Hypothalamus (tissue), 51 donors: ENCODE measurements around the gene FHAD1.

ENCODE experiments used
- DNase-seq, 51 donors: peaks; one replicate each; lab custom pipeline; 2025; lab: John Stamatoyannopoulos, UW

The FHAD1 gene

DNA sequence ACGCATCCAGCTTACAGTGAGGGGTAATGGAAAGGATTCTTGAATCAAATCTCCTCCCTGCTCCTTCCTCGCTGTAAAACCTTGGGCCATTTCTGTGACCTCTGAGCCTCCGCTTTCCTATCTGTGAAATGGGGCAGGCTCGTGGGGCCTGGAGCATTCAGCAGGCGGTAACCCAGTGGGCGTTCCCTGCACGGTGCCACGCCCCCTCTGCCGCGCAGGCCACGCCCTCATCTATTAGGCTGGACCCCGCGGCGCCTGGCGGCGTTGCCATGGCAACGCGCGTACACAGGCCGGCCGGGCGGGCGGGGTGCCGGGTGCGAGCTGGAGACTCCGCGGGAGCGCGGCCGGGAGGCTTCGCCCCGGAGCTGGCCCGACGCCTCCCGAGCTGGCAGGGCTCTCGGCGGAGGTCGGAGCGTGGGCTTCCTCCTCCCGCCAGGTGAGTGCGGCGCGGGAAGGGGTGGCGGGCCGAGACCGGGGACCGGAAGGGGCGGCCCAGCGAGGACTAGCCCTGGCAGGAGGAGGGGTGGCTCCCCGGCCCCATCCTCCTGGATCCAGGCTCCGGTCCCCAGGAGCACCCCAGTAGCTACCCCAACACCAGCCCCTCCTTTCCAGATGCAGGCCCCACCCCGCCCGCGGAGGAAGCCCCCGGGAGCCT, at the start of gene FHAD1:
FHAD1 (plus strand) TSS at position 264 of the 655 bp plus-strand sequence. CDS start 4,562 bp downstream, outside the sequence.
- peak in 19 of 51 donors; percentile 8 to 63 (median 24) for DNase-seq

DNA sequence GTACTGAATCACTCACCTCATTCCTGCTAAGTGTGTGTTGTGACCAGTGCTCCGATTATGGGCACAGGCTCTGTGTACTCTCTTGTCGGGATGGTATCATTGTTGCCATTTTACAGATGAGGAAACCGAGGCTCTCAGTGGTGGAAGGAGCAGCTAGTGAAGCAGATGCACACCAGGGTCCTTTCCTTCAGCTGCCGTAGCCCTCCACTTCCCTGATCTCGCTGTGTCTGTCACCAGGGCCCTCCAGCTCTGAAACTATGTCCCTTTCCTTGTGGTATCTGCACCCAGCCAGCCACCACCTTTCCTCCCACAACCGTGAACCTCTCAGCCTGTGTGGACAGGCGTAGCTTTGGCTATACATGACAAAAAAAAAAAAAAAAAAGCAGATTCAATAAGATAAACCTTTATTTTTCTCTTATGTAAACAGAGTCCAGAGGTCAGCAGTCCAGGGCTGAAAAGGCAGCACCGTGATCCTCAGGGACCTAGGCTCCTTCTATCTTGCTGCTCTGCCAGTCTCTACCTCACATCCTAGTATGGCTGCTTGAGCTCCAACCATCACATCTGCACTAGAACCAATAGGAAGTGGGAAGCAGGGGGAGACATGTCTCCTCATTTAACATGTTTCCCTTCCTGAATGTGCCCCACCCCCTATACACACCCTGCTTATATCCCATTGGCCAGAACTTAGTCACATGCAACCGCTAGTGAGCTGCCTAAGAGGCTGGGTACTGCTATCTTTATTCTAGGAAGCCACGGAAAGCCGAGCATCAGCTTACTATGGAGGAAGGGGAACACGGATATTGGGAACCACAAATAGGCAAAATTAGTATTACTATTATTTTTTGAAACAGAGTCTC, 49.2 kb upstream of the FHAD1 start:
- no peak for DNase-seq

DNA sequence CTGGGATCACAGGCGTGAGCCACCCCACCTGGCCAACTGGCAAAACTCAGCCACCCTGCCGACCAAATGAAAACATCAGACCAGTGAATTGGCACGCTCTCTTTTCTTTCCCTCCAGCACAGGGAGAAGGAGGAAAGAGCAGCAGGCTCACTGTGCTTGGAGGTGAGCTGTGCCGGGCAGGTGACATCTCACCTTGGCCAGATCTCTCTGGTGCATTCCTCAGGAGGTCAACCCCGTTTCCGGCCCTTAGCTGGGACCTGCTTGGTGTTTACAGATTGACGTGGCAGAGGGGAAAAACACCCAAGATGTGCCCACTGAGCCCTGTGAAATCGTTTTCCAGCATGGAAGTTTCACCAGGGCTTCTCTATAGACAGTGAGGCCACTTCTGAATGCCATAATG, 48.3 kb upstream of the FHAD1 start:
- no peak for DNase-seq

DNA sequence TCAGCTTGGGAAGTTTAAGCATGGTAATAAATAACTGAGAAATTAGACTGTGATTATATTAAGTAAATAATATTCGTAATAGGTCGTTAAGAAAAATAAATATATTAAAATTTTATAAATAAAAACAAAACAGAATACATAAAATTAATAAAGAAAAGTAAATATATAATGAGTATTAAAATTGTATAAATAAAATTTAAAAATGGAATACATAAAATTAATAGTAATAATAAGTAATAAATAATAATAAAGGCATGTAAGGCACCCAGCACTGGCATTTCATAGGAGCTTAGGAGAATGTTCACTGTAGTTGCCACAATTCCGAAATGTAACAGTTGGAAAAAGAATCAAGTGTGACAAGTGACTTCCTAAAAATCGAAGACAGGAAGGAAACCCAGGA, 45.8 kb upstream of the FHAD1 start:
- no peak for DNase-seq

DNA sequence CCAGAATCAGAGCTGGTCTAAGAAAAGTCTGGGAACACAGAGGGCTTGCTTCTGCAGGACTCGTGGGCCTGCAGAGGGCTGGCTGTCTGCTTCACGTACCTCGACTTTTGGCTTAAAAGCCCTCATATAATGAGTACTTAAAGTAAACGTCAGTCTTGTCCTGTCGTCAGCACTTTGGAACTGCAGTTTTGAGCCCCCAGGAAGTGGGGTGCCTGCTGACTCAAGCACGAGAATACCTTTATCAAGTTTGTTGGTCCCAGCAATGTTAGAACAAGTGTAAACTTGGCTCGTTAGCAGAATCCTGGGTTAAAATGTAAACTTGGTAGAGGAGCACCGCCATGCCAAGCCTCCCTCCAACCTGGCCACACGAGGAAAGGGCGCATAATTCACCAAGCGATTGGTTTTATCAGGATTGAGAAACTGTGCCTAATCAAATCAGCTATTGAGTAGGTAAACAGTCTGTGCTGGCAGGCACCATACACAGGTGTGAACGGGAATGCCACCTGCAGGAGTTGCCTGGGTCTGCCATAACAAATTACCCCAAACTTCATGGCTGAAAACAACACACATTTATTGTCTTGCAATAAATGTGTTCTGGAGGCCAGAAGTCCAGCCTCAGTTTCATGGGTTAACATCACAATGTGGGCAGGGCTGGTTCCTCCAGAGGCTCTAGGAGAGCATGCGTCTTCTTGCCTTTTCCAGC, 45.0 kb upstream of the FHAD1 start:
- DNase-seq, result no peak

DNA sequence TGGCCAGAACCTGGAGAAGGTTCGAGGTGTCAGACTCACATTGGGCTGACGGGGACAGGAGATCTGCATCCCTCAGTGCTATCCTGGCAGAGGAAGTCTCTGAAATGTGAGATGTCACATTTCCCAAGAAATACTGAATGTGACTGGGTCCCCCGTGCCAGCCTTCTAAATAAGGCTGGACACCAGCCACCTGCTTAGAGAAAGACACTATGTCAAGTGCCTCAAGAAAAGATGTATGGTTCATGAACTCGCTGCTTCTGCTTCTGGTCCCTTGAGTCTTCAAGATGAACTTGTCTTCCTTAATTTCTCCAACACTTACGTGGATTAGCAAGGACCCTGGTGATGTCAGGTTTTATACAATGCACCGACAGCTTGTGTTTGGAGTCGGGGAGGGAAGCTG, 42.1 kb upstream of the FHAD1 start:
- DNase-seq, result no peak

DNA sequence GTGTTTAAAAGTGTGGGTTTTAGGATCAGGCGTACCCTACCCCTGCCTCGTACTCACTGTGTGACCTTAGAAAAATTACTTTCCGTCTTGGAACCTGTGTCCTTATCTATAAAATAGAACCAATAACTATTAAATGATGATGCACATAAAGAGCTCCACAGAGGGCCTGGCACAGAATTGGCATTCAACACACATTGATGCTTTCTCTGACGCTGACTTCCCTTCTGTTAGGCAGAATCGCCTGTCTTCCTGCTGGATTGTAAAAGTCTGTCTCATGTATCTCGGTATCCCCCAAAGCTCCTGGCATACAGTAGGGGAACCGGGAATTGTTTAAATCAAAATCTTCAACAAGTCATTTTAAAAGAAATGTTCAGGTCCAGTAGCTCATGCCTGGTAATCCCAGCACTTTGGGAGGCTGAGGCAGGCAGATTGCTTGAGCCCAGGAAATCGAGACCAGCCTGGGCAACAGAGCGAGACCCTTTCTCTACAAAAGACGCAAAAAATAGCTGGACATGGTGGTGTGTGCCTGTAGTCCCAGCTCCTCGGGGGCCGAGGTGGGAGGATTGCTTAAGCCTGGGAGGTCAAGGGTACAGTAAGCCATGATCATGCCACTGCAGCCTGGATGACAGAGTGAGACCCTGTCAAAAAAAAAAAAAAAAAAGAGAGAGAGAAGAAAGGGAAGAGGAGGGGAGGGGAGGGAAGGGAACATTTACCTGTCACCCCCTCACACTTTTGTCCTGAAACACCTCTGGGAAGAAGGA, 41.3 kb upstream of the FHAD1 start:
- DNase-seq, result no peak

DNA sequence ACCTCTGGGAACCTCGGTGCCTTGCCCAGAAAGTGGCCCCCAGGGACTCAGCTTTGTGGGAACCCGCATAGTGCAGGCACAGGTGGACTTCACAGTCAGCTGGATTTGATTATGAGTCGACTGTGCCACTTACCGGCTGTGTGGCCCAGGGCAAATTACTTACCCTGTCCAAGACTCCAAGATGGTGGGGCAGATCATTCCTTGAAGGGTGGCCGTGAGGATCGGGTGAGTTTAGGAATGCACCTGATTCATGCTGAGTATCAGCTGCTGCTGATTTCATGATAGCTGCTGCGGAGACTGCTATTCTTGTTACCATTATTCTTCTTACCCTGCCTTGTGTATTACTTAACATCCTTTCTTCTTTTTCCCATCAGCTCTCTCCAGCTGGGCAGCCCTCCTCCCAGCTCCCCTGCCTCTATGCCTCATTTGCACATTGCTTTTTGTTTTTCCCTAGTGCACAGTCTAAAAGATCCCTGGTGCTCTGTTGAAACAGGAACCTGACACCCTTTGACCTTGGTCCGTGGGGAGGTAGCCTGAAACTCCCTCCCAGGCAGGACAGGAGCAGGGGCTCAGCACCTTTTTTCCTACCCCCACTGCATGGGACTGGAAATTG, 40.5 kb upstream of the FHAD1 start:
- no peak for DNase-seq

DNA sequence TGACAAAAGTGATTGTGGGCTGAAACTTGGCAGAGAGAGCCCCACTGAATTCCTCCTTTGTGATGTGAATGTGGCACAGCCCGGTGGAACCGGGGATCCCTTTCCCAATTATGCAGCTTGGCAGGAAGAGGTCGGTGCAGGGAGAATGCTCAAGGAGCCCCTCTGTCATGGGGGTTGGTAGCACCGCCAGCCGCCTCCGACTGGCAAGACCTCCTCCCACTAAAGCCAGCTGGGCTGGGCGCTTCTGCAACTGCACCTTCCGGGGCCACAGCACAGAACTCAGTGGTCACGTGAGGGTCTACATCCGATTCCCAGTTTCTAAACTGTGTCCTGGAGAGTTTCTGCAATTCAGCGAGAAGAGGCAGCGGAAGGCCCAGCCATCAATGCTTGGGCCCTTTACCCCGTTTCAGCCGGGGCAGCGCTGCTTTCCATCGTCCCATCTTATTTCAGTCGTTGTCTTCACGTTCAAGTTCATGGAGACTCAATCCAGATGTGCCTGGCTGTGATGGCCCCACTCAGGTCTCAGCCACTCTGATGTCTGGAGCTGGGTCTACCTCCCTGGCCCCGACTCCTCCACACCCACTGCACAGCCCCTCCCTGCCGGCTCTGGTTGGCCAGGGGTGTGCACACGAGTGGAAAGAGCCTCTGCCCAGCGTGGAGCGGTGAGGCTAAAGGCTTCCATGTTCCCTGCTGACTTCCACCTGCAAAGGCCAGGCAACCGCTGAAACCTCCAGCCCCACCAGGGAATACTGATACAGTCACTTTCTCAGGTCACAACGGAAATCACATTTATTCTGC, 39.8 kb upstream of the FHAD1 start:
- peak in 29 of 51 donors; percentile 10 to 76 (median 41) for DNase-seq

DNA sequence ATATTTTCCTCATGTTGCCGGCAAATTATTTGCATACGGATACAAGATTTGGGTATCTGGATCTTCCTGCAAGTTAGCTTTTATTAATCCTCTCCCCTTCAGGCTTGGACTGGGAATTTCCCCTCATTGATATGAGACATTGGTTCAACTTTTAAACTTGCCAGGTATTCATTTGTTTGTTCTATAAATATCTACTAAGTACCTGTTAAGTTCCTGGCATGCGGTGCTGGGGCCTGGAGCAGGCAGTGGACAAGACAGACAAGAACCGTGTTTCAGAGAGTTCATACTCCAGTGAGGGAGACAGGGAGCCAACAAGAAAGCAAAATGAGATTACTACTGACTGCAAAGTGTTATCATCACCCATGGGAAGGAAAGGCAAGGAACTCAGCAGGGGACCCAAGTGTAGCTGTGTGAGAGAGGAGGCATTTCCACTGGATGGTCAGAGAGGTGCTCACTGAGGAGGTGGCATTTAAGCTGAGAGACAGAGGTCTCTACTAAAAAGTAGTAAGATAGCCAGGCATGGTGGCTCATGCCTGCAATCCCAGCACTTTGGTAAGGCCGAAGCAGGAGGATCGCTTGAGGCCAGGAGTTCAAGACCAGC, 39.1 kb upstream of the FHAD1 start:
- DNase-seq, result no peak

DNA sequence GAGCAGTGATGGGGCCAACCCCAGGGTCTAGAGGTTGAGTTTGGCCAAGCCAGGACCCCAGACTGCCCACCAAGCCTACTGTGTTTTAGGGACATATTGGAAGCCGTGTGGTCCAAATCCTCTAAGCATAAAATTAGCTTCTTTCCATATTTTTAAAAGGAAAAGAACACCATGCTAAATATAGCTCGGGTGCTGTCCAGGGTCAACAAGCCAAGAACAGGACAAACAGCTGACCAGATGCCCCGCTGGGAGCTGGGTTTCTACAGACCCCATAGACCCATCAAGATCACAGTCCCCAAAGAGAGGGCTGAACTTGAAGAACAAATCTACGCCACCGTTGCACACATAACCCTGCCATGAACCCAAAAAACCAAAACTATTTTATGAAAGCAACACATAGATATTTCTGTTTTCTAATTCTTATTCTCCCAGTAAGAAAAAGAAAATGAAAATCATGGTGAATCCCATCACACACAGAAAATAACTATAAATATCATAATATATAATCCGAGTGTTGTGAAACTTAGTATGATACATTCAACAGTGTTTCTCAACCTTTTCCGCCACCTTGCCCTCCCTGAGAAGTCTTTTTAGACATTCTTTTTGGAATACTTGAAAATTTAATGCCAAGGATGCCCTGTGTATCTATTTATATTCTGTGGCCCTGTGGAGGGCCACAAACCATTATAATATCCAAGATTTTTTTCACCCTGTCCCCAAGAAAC, 36.2 kb upstream of the FHAD1 start:
- DNase-seq, result no peak

DNA sequence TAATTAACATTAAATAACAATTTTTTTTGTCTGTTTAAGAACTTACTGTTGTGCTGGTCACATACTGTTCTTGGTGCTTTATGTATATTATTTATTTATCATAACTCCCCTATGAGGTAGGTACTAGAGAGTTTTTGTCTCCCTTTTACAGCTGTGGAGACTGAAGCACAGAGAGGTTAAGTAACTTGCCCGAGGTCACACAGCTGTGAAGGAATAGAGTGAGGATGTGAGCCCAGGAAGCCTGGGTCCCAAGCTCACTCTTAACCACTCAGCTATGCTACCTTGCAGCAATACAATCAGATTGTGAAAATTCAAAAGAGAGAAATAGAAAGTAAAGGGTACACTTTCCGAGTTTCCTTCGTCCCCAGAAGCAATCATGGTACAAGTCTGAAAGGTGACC, 35.6 kb upstream of the FHAD1 start:
- no peak for DNase-seq

DNA sequence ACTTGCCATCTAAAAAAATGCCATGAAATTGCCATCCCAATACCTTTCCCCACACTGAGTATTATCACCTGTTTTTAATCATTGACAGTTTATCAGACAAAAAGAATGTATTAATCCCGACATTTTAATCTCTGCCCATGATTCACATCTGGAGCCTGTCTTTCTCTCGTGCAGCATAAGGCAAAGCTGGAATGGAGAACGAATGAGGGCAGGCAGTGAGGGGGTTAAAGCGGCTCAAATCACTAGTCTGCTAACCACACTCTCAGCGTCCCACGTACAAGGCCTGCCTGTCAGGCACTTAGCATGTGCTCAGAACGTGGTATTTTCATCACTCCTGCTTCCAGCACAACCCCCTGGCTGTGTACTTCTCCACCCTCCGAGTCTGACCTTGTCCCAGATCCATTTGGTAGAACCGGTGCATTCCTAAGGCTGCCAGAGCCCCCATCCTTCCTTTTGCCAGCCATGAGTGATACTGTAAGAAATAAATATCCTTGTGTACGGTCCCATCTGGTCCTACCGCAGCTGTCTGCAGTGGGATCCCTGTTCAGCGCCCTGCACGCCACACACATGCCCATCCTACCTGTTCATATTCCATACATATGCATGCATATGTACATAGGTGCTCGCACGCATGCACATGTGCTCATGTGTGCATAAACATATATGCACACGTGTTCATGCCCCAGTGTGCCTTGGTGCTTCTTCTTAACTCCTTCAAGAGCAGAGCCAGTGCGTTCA, 34.6 kb upstream of the FHAD1 start:
- peak in 2 of 51 donors; percentile 12 for DNase-seq

DNA sequence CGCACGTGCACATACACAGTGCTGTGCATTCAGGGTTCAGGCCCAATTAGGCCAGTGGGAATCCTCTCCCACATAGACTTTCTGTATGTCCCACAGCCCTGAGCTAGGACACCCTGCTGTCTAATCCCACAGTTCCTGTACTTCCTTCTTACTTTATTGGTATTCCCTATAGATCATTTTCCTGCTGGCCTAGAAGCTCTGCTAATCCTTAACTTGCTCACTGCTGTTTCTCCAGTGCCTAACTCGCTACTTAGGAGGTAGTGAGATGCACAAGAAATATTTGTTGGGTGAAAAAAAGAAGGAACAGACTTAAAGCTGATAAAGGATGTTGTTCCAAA, 34.1 kb upstream of the FHAD1 start:
- no peak for DNase-seq

DNA sequence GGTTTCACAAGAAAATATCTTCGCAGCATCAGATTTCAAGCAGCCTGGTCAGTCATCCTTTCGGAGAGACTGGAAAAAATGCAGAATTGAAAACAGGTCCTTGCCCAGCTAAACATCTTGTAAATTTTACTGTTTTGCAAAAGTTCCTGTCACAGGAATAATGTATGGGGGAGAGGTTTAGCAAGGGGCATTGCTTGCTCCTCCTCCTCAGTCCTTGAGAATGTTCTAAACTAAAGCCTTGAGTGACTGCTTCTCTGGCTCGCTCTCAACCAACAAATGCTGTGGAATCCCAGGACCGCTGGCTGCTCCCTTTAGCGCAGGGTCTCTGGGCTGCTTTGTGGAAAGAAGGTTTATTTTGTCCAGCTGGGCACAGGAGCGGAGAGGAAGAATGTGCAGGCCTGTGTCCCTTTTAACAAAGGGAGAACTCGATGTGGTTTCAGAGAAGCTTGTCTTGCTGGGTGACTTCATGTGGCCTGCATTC, 33.6 kb upstream of the FHAD1 start:
- no peak for DNase-seq

DNA sequence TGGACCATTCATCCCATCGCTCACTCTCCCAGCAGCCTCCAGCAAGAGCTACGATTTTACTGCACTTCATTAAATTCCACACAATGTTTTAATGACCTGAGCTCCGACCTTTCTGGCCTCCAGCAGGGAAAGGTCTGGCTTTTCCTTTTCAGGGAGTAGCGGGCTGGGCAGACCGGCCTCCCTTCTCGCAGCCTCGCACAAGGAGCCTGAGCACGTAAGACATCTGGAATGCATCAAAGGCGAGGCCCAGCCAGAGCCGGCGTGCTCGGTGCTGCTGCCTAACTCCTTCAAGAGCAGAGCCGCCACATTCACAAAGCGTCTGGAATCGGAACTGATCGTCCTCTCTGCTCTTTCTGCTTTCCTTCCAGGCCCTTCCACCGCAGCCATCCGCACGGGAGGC, 32.5 kb upstream of the FHAD1 start:
- DNase-seq, result no peak

DNA sequence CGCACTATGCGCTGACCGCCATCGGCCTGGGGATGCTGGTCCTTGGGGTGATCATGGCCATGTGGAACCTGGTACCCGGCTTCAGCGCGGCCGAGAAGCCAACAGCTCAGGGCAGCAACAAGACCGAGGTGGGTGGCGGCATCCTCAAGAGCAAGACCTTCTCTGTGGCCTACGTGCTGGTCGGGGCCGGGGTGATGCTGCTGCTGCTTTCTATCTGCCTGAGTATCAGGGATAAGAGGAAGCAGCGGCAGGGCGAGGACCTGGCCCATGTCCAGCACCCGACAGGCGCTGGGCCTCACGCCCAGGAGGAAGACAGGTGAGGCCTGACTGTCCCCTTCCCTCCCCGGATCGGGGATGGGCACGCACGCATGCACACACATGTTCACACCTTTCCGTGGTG, 31.9 kb upstream of the FHAD1 start:
- DNase-seq, result no peak

DNA sequence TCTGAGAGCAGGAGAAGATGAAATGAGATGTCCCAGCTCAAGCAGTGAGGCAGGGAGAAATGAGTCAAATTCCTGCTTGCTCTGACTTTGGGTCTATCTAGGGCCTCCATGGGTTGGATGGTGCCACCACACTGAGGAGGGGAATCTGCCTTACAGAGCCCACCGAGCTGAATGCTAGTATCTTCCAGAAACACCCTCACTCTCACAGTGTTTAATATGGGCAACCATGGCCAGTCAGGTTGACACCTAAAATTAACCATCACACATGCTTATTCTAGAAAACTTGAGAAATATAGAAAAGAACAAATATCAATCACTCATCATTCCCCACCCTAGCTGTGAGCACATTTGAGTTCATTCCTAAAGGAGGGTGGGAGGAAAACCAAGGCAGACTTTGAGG, 29.4 kb upstream of the FHAD1 start:
- DNase-seq, result no peak
